Stimulated activated CD8-positive, alpha-beta memory T cell treated with anti-CD3 and anti-CD28 coated beads, Interleukin-12 subunit alpha, Interleukin-12 subunit beta, amount 100 ng/mL, for 4 hours (primary cell): Measurements from ENCODE around the gene PLXNC1.

Experiments
- DNase-seq: peaks from one replicate; pipeline ENCODE4 v3.0.0-alpha.2; 2020; ENCODE audit warnings: low read depth

Gene PLXNC1

GRCh38 chr12:94265966-94266745 lies 117.8 kb downstream of the PLXNC1 start:
- no peak for DNase-seq

- DNase-seq = no peak
Measured at GRCh38 chr12:94266796-94267536, 118.6 kb downstream of the PLXNC1 start.

- DNase-seq = no peak
Measured at GRCh38 chr12:94267537-94267872, 119.1 kb downstream of the PLXNC1 start.

GRCh38 chr12:94267921-94268471 lies 119.6 kb downstream of the PLXNC1 start:
- DNase-seq = no peak

DNA sequence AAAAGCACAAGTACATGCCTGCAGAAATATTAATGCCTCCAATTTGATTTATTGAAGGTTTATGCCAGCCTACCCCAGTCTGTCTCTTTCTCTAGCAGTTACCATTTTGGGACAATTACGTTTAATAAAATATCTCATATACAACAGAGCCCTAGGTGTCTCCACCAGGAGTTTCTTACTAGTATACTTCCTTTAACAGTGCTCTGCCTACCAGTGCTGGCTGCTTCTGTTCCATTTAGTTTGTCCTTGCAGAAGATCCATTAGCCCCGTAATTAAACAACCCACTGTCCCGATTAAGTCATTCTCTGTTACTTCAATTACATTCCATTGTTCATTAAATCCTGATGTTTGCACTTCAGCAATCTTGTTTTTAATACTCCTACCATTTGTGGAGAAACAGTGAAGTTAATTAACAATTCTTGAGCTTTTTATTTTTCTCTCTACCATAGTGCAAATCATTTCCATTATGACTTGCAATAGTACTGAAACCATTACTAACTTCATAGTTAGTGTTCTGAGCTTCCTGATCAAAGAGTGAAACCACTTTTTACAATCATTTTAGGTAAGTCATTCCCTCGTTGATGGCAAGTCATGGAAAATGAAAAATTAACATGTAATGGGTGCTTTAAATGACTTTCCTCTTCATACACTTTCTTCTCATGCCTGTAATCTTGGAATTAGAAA lies 121.1 kb downstream of the PLXNC1 start:
- no peak for DNase-seq

- no peak for DNase-seq
Measured at GRCh38 chr12:94271351-94271750, 123.0 kb downstream of the PLXNC1 start.

DNA sequence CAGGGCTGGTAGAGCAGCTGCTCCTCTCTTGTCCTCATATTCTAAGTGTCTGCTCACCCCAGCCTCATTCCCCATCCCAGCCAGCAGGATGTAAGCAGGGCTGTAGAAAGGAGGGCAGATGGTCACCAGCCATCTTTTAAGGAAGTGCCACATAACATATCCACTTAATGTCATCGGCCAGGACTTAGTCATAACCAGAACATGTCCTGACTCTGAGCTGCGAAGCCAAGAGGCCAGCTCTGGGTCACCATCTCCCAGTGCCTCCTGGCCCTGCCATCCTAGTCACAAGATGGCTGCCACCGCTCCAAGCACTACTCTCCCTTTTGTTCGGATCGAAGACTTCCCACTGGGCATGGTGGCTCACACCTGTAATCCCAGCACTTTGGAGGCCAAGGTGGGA lies 123.9 kb downstream of the PLXNC1 start:
- no peak for DNase-seq

- no peak for DNase-seq
Measured at GRCh38 chr12:94273272-94273671, 124.9 kb downstream of the PLXNC1 start.

GRCh38 chr12:94276725-94277124 lies 128.3 kb downstream of the PLXNC1 start:
- DNase-seq = no peak

GRCh38 chr12:94277426-94278000 lies 129.1 kb downstream of the PLXNC1 start:
- no peak for DNase-seq

DNA sequence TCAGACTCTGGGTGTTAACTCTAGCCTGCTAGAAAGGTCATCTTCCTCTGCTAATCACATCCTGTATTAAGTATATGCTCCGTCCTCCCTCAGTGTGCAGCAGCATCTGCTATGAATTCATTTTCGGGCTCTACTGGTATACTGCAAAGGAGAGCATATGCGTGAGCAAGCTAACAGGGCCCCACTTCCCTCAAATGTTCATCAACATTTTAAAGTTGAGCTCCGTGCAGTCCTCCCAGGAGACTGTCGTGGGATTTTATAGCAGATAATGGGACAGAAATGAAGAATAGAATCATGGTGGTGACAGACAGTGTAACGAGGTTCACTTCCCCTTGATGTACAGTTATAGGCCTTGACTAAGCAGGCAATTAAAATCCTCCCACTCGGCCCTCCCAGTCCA lies 131.7 kb downstream of the PLXNC1 start:
- no peak for DNase-seq

- DNase-seq = no peak
Measured at GRCh38 chr12:94282675-94283074, 134.3 kb downstream of the PLXNC1 start.

DNA sequence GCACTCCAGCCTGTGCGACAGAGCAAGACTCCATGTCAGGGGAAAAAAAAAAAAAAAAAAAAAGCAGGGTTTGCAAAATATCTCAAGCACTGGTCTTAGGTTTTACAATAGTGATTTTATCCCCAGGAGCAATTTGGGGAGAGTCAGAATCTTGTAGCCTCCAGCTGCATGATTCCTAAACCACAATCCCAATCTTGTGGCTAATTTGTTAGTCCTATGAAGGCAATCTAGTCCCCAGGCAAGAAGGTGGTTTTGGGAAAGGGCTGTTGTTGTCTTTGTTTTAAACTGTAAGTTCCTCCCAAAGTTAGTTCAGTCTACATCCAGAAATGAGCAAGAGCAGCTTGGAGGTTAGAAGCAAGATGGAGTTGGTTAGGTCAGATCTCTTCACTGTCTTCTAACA lies 135.7 kb downstream of the PLXNC1 start:
- DNase-seq = no peak

DNA sequence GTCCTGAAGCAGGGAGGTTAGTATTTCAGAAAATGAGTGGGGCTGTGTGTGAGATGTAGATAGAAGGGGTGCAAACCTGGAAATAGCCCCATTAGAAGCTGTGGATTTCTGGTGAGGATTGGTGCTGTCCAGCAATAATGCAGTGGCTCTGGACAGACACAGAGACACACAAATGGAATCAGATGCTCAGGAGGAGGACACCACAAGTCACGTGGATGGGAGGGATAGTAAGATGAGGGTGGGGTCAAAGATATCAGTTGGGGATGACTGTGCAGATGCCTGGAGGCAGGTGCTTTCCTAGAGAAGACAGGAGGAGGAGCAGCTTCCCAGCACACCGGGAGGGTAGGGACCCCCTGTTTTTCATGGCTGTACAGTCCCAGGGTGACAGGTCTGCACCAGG lies 136.5 kb downstream of the PLXNC1 start:
- no peak for DNase-seq

DNA sequence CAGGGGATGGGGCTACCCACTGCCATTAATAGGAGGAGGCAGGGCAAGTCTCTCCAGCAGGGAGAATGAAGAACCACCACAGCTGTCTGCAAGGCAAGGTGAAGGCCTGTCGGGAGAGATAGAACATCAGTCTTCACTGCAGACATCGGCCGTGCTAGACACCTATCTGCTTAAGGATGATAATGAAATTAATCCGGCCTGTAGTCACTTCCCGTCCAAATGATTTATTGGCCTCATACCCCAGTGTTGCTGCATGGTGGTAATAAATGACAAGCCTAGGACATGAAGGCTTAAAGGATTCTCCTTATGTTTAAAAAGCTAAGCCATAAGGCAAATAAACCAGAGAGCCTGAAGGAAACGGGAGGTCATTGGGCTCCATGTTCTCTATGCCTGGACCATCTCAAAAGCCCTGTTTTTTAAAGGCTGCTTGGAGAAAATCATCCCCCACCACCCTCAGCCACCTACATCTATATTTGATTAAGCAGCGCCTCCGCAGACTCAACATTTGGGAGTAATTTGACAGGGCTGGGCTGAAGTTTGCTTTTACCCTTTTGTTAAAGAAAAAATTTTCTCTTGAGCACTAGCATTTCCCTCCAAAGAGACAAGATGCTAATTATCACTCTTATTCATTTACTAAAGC lies 137.7 kb downstream of the PLXNC1 start:
- DNase-seq = no peak

GRCh38 chr12:94286583-94287244 lies 138.3 kb downstream of the PLXNC1 start:
- no peak for DNase-seq

DNA sequence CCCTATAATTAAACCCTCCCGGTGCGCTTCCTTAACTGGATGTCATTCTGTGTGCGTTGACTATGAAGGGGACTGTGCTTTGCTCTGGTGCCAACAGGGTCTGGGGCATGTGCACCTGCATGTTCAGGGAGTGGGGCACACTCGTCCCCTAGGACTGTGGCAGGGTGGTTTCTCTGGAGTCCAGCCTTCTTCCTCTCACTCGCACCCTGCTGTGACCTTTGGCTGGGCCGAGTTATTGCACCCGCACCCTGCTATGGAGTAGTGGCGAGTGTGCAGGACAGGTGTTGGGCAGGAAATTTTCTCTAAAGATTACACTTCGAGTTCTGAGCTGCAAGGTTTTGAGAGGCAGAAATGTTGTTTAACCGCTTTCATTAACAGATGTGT lies 138.9 kb downstream of the PLXNC1 start:
- DNase-seq = no peak

DNA sequence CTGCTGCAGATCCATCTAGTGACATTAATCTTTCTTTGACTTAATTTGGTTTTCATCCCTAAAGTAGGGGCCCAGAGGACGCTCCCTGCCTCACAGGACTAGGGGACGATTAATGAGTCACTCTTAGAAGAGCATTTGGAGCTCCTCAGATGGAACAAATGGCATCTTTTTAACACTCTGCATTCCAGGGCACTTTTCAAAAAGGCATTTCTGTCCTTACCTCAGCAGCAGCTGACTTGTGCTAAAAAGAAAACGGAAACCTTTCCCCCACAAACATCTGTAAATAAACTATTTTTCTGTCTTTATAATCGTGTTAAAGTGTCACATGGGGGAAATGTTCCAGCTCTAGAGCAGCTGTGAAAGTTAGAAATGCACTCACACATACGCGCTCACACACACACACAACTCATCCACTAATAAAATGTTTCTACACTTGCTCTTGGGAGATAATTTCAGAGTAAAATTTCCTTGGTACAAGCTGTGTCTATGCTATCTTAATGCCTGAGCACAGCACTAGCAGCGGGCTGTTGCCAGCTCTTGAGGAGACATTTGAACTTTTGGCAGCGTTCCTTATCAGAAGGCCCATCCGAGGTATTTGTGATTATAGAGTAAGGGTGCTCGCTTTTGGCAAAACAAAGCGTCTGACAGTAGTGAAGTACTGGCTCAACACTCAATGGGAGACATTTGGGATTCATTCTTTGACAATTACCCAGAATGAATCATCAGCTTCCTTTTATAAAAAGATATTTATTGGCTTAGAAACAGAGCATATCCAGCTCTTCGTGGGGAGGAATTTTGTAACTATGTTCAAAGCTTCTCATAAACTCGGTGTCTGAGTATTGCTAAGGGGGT lies 141.3 kb downstream of the PLXNC1 start:
- DNase-seq = no peak

- no peak for DNase-seq
Measured at GRCh38 chr12:94290353-94290752, 142.0 kb downstream of the PLXNC1 start.

DNA sequence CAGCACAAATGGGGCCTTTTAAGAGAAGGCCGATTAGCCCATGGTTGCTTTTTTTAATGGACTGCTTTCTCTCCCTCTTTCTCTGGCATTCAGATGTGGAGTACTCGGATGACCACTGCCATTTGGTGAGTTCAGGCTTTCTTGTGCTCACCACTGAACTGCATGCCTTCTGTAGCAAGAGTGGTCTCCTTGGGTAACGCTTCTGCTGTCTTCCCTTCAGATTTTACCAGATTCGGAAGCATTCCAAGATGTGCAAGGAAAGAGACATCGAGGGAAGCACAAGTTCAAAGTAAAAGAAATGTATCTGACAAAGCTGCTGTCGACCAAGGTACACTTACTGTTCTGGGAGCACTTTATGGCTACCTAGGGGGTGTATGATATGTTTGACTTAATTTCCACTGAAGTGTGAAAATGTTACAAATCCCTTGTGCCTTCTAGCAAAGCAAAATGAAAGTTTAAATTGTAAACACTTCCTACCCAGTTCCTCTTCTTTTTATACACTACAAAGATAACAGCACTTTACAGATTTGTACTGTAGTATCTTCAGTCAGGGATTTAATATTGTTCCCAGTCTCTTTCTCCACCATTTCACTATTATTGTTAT lies 148.8 kb downstream of the PLXNC1 start:
- DNase-seq = no peak
